Effector memory CD8-positive, alpha-beta T cell (primary cell): ENCODE measurements around the gene THUMPD1.
"Not testable (repeated sequence)": the region's sequence is repeated elsewhere in the genome, so short reads cannot be mapped to it uniquely, and the experiment has no call there.

Experiments
- ATAC-seq: fragments of 150-1000 bp; cut with Tn5 transposase; replicated peaks from 2 replicates; pipeline ENCODE4 v1.10.0; 2021; ENCODE audit warnings: mild to moderate bottlenecking, moderate library complexity
- DNase-seq, 3 experiments: peaks; one replicate each; pipeline ENCODE4 v3.0.0; 2021
- H3K27ac Mint-ChIP-seq, 2 donors: one replicate each; pipeline ENCODE4 v1.8.0; 2022; ENCODE audit warnings: mild to moderate bottlenecking in 2 of 2, mixed read lengths in 2 of 2, moderate library complexity in 2 of 2
- H3K27me3 Mint-ChIP-seq, 2 donors: one replicate each; pipeline ENCODE4 v1.8.0; 2022; ENCODE audit warnings: mixed read lengths in 2 of 2
- H3K36me3 Mint-ChIP-seq: one replicate; pipeline ENCODE4 v1.8.0; 2022; ENCODE audit warnings: mild to moderate bottlenecking, moderate library complexity, mixed read lengths; ENCODE audit not compliant: insufficient read depth
- H3K4me1 Mint-ChIP-seq, 2 donors: one replicate each; pipeline ENCODE4 v1.8.0; 2022; ENCODE audit warnings: low read depth in 2 of 2, mixed read lengths in 2 of 2
- H3K4me3 Mint-ChIP-seq, 2 donors: one replicate each; pipeline ENCODE4 v1.8.0; 2022; ENCODE audit warnings: mild to moderate bottlenecking in 2 of 2, mixed read lengths in 2 of 2, moderate library complexity in 2 of 2
- H3K9me3 Mint-ChIP-seq, 2 donors: one replicate each; pipeline ENCODE4 v1.8.0; 2022; ENCODE audit warnings: mixed read lengths in 2 of 2

THUMPD1 gene

DNA sequence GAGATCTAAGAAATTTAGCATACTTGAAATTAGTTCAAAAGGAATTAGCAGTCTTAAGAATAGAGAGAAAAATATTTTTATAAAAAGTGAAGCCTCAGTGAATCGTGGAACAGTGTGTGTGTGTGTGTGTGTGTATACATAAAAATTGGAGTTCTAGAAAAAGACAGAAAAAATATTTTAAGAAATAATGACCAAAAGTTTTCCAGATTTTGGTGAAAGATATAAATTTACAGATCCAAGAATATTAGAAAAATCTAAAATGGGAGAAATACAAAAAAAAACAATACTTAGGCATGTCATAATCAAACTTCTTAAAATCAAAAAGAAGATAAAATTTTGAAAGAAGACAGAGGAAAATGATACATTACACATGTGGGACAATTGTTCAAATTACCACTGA, 35.6 kb downstream of the THUMPD1 start:
- not testable (repeated sequence) for H3K36me3 Mint-ChIP-seq, H3K9me3 Mint-ChIP-seq, H3K4me3 Mint-ChIP-seq, H3K27ac Mint-ChIP-seq, H3K4me1 Mint-ChIP-seq, H3K27me3 Mint-ChIP-seq, DNase-seq, ATAC-seq

DNA sequence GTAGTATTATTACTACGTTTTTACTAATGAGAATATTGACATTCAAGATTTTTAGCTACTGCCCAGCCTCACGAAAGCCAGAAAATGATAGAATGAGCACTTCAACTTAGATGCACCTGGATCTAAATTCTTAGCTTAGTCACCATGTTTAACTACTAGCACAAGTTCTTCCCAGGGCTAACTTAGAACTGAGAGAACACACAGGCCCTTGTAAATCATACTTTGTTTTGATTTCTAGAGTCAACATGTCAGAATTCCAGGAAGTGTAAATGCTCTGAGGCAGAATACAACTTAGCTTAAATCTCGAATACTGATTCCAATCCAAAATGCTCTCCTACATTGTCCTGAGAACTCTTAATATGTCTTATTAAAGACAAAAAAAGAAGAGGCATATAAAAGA, 37.3 kb downstream of the THUMPD1 start:
- H3K27ac Mint-ChIP-seq = no peak overlapping the region
- H3K27me3 Mint-ChIP-seq = no peaks in the 10 kb centered on the region
- no peaks in the 10 kb centered on the region for H3K4me1 Mint-ChIP-seq
- DNase-seq (no peak), ATAC-seq (no peak)
- no peaks in the 10 kb centered on the region for H3K36me3 Mint-ChIP-seq
- no peak overlapping the region for H3K4me3 Mint-ChIP-seq
- no peaks in the 10 kb centered on the region for H3K9me3 Mint-ChIP-seq

DNA sequence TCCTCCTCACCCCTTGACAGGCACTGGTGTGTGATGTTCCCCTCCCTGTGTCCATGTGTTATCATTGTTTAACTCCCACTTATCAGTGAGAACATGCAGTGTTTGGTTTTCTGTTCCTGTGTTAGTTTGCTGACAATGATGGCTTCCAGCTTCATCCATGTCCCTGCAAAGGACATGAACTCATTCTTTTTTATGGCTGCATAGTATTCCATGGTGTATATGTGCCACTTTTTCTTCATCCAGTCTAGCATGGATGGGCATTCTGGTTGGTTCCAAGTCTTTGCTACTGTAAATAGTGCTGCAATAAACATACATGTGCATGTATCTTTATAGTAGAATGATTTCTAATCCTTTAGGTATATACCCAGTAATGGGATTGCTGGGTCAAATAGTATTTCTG, 39.9 kb downstream of the THUMPD1 start:
- not testable (repeated sequence) for H3K4me1 Mint-ChIP-seq, DNase-seq, H3K27ac Mint-ChIP-seq, H3K36me3 Mint-ChIP-seq, H3K9me3 Mint-ChIP-seq, ATAC-seq, H3K4me3 Mint-ChIP-seq
- H3K27me3 Mint-ChIP-seq = peaks cover 5 to 13% of the 10 kb centered on the region in 2 donors

DNA sequence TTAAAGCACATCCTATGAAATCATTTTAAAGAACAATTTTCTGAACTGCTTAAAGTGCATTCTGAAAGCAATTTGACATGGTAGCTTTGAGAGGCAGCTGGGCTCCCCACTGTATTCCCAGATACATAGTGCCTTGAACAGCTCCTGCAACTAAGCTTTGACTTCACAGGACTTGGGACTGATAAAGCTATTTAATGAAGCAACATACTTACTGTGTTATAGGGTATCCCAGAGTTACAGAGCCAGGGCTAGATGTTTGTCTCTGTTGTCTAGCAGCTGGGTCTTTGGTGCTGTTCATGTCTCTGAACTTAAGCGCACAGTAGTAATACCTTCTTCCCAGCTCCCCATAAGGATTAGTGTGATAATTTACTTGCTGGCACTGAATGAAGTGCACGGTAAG, 45.0 kb downstream of the THUMPD1 start:
- DNase-seq = no peak
- H3K27me3 Mint-ChIP-seq = peaks cover 27 to 38% of the 10 kb centered on the region in 2 donors
- no peaks in the 10 kb centered on the region for H3K4me1 Mint-ChIP-seq
- H3K27ac Mint-ChIP-seq = no peak overlapping the region
- no peak for ATAC-seq
- H3K9me3 Mint-ChIP-seq = no peaks in the 10 kb centered on the region
- H3K36me3 Mint-ChIP-seq = no peaks in the 10 kb centered on the region
- no peak overlapping the region for H3K4me3 Mint-ChIP-seq

DNA sequence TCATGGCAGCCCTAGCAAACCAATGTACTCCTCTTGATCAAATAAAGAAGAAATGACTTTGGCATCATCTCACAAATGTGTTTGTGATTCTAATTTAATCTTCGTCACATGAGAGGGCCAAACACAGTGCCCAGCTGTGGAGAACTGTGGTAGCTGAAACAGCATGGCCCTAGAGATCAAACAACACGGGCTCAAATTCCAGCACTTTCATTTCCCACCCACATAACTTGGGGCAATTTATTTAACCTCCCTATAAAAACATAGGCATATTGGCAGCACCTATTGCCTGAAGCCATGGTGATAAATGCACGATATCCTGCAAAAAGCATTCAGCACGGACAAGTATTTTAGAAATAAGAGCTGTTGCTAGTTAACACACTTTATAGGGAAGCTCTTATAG, 46.6 kb downstream of the THUMPD1 start:
- Mint-ChIP-seq H3K27ac (no peak overlapping the region), H3K4me1 (no peaks in the 10 kb centered on the region), H3K36me3 (no peaks in the 10 kb centered on the region), H3K9me3 (no peaks in the 10 kb centered on the region), H3K27me3 (peaks cover 27 to 41% of the 10 kb centered on the region in 2 donors), H3K4me3 (no peak overlapping the region)
- no peak for DNase-seq
- no peak for ATAC-seq

DNA sequence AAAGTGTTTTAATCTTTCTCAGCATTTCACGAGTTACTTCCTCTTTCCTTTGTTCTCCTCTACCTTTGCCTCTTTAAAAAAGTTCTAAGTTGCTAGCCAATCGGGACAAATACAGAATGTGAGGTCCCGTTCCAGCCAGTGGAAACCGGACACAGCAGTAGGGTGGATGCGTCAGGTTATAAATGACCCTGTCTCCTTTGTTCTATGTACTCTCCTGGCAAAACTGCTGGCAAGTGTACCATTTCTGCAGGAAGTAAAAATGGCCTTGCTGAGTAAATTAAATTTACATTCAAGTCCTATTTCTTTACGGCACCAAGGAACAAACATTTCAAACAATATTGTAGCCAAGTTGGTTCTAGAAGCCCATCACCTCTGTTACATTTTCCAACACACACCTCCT, 47.5 kb downstream of the THUMPD1 start:
- H3K4me1 Mint-ChIP-seq, H3K36me3 Mint-ChIP-seq, H3K4me3 Mint-ChIP-seq, ATAC-seq, H3K27ac Mint-ChIP-seq, H3K9me3 Mint-ChIP-seq, DNase-seq: not testable (repeated sequence)
- H3K27me3 Mint-ChIP-seq = peaks cover 27 to 46% of the 10 kb centered on the region in 2 donors

DNA sequence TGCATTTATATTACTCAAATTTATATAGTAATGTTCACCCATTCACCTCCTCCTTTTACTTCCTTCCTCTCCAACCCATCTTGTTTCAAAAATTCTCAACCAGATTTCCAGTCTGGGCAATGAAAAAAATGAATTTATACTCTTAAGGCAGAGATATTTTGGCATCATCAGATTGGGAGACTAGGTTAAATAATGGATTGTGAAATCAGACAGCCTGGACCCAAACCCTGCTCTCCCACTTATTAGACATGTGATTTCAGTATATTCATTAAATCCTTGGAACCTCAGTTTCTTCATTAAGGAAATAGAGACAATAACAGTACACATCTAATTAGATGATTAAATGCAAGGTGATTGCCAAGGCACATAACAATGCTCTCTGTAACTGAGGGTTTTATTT, 52.0 kb downstream of the THUMPD1 start:
- Mint-ChIP-seq H3K4me3 (no peak overlapping the region), H3K4me1 (no peaks in the 10 kb centered on the region), H3K27me3 (peaks cover 19 to 31% of the 10 kb centered on the region in 2 donors), H3K9me3 (no peaks in the 10 kb centered on the region), H3K27ac (no peak overlapping the region), H3K36me3 (no peaks in the 10 kb centered on the region)
- ATAC-seq (no peak), DNase-seq (no peak)

DNA sequence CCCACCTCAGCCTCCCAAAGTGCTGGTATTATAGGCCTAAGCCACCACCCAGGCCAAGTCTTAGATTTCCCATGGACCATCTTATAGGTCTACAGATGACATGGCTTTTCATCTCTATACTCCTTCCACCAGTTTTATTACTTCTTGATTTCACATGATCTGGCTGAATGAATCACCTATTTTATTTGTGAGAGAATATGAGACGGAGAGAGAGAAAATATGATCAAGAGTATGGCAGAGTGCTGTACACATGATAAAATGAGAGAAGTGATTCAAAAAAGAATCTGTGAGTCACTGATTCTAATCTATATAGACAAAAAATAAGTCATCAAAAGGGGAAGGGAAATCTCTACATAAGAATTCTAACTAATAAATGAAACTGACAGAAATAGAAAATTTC, 57.8 kb downstream of the THUMPD1 start:
- H3K36me3 Mint-ChIP-seq = no peaks in the 10 kb centered on the region
- ATAC-seq (no peak), DNase-seq (no peak)
- no peak overlapping the region for H3K4me3 Mint-ChIP-seq
- no peaks in the 10 kb centered on the region for H3K4me1 Mint-ChIP-seq
- H3K27ac Mint-ChIP-seq = no peak overlapping the region
- H3K27me3 Mint-ChIP-seq = peaks cover 0 to 12% of the 10 kb centered on the region in 2 donors
- H3K9me3 Mint-ChIP-seq = no peaks in the 10 kb centered on the region
